ENCODE data around the gene SYNGR3. TPM values are rescaled to one million over a fixed set of nuclear protein-coding genes. Genes with fewer than 3 reads are reported as not detected.

Gene SYNGR3
- total RNA-seq, 1 experiment from 2014 or later, result 3.6 TPM

- peak; percentile 97 for DNase-seq
- peak; percentile 97 for TF ChIP-seq CTCF (IDR thresholded peaks at IDR 0.05; ENCODE audit: unreplicated experiment)
- no peak overlapping the region for H3K27ac Mint-ChIP-seq (ENCODE audit: unreplicated experiment)
Measured at GRCh38 chr16:2003827-2004641, 14.3 kb downstream of the SYNGR3 start.

DNA sequence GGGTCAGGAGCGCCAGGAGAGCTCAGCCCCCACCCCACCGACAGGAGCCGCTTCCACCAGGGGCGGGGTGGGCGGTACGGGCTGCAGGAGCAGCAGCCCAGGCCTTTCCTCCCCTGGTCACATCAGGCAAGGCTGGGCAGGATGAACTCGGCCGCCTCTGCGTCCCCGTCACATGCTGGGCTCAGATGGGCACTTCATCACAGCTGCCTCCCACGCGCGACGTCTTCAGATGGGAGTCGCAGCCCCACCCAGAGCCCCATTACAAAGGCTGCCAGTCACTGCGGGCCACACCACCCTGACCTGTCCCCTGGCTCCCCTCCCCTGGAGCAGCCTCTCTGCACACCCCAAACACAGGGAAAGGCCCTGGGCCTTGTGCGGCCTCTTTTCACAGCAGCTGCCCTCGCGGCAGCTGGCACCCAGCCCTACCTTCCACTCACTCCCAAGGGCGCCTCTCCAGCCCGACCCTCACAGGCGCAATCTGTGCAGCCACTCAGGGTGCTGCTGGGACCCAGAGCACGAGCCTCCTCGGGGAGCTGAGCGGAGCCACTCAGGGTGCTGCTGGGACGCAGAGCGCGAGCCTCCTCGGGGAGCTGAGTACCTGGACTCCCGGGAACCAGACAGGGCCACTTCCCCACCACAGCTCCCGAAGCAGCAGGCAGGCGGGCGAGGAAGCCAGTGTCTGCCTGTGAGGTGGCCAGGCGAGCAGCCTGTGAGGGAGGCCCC lies 15.2 kb downstream of the SYNGR3 start:
- BruUV-seq (replicated peaks), result no TSS peak
- CTCF ChIA-PET, result interaction anchor here (1.6 kb wide), 1 partner anchor 136 kb away, joined by 11 read pairs; no protein-coding TSS in a partner anchor

More at GRCh38 chr16:2003827-2004641, 14.3 kb downstream of the SYNGR3 start:
- H3K4me3 Mint-ChIP-seq (ENCODE audit: low read depth, unreplicated experiment), result peak overlapping the region; percentile 17
- H3K9me3 Mint-ChIP-seq (ENCODE audit: low read depth, unreplicated experiment), result no peaks in the 10 kb centered on the region
- CTCF ChIA-PET, result interaction anchor here (0.6 to 2.0 kb wide), 11 partner anchors 8 to 149 kb away, joined by 3 to 11 read pairs (median 4); partner anchors contain the start of genes PKD1 and TBL3
- H3K4me1 Mint-ChIP-seq (ENCODE audit: low read depth, unreplicated experiment), result peaks cover 38% of the 10 kb centered on the region
- BruUV-seq (replicated peaks), result no TSS peak
- H3K36me3 Mint-ChIP-seq (ENCODE audit: insufficient read depth, unreplicated experiment), result peaks cover 42% of the 10 kb centered on the region
- H3K27me3 Mint-ChIP-seq (ENCODE audit: unreplicated experiment), result no peaks in the 10 kb centered on the region
- intact Hi-C loops (cut with micrococcal nuclease; ENCODE audit: unreplicated experiment), result no loop called here

DNA sequence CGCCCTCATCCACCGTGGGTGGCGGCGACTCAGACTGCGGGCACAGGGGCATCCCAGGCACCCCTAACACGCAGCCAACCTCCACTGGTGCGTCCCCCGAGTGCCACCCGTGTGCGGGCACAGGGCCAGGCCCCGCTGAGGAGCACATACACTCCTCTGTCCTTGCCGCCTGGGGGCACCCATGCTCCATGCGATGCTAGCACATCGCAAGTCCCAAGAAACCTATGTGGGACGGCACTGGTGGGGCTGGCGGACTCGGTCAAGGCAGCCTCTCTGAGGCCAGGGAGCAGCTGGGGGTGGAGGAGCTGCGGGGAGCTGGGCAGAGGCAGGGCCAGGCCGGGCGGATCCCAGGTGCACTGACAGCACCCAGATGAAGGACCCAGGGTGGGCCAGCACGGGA lies 15.9 kb downstream of the SYNGR3 start:
- no peak for TF ChIP-seq CTCF (IDR thresholded peaks at IDR 0.05; ENCODE audit: unreplicated experiment)
- peak overlapping the region; percentile 89 for H3K4me3 Mint-ChIP-seq (ENCODE audit: low read depth, unreplicated experiment)
- peaks cover 53% of the 10 kb centered on the region for H3K36me3 Mint-ChIP-seq (ENCODE audit: insufficient read depth, unreplicated experiment)
- no peaks in the 10 kb centered on the region for H3K9me3 Mint-ChIP-seq (ENCODE audit: low read depth, unreplicated experiment)
- CTCF ChIA-PET, result no interaction called here
- no peak for DNase-seq
- H3K4me1 Mint-ChIP-seq (ENCODE audit: low read depth, unreplicated experiment), result peaks cover 38% of the 10 kb centered on the region
- intact Hi-C loops (cut with micrococcal nuclease; ENCODE audit: unreplicated experiment), result no loop called here
- no TSS peak for BruUV-seq (replicated peaks)
- H3K27me3 Mint-ChIP-seq (ENCODE audit: unreplicated experiment), result no peaks in the 10 kb centered on the region
- H3K27ac Mint-ChIP-seq (ENCODE audit: unreplicated experiment), result peak overlapping the region; percentile 10

More for the DNA sequence above, 15.2 kb downstream of the SYNGR3 start:
- H3K9me3 Mint-ChIP-seq (ENCODE audit: low read depth, unreplicated experiment), result no peaks in the 10 kb centered on the region
- TF ChIP-seq CTCF (IDR thresholded peaks at IDR 0.05; ENCODE audit: unreplicated experiment), result no peak
- peaks cover 38% of the 10 kb centered on the region for H3K4me1 Mint-ChIP-seq (ENCODE audit: low read depth, unreplicated experiment)
- DNase-seq, result no peak
- H3K4me3 Mint-ChIP-seq (ENCODE audit: low read depth, unreplicated experiment), result peak overlapping the region; percentile 10
- no peak overlapping the region for H3K27ac Mint-ChIP-seq (ENCODE audit: unreplicated experiment)
- peaks cover 51% of the 10 kb centered on the region for H3K36me3 Mint-ChIP-seq (ENCODE audit: insufficient read depth, unreplicated experiment)
- H3K27me3 Mint-ChIP-seq (ENCODE audit: unreplicated experiment), result no peaks in the 10 kb centered on the region
- intact Hi-C loops (cut with micrococcal nuclease; ENCODE audit: unreplicated experiment), result no loop called here

- intact Hi-C loops (cut with micrococcal nuclease; ENCODE audit: unreplicated experiment), result no loop called here
- no peaks in the 10 kb centered on the region for H3K27me3 Mint-ChIP-seq (ENCODE audit: unreplicated experiment)
- no peak for TF ChIP-seq CTCF (IDR thresholded peaks at IDR 0.05; ENCODE audit: unreplicated experiment)
- peaks cover 48% of the 10 kb centered on the region for H3K36me3 Mint-ChIP-seq (ENCODE audit: insufficient read depth, unreplicated experiment)
- peak overlapping the region; percentile 89 for H3K4me3 Mint-ChIP-seq (ENCODE audit: low read depth, unreplicated experiment)
- peak overlapping the region; percentile 10 for H3K27ac Mint-ChIP-seq (ENCODE audit: unreplicated experiment)
- H3K9me3 Mint-ChIP-seq (ENCODE audit: low read depth, unreplicated experiment), result no peaks in the 10 kb centered on the region
- peaks cover 38% of the 10 kb centered on the region for H3K4me1 Mint-ChIP-seq (ENCODE audit: low read depth, unreplicated experiment)
- DNase-seq, result no peak
- CTCF ChIA-PET, result no interaction called here
- no TSS peak for BruUV-seq (replicated peaks)
Measured at GRCh38 chr16:2006317-2006716, 16.5 kb downstream of the SYNGR3 start.
